Measurements from ENCODE around the gene TAS2R43. TPM values are rescaled to one million over a fixed set of nuclear protein-coding genes. Genes with fewer than 3 reads are reported as not detected.
"Not testable (repeated sequence)": the region's sequence is repeated elsewhere in the genome, so short reads cannot be mapped to it uniquely, and the experiment has no call there.

TAS2R43 gene
- total RNA-seq, 1 donor from 2014 or later, result not detected

DNA sequence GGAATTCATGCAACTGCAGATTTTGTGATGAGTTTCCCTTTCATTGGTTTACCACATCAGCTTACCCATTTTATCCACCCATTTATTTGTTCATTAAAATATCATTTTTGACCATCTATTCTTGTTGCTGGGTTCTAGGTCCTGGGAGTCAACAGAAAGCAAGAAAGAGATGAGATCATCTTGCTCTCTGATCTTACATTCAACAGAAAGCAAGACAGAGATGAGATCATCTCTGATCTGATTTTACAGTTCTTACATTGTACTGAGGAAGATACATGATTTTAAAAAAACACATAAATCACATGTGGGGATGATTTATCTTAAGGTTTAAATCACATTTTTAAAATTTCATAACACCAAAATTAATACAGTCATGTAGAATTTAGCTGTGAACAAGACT, 32.3 kb downstream of the TAS2R43 start:
- intact Hi-C loops (cut with DNase I), result no loop called here
- no peak overlapping the region for H3K4me3 ChIP-seq
- no peaks in the 10 kb centered on the region for H3K36me3 ChIP-seq
- H3K9me3 ChIP-seq, result no peaks in the 10 kb centered on the region
- H3K27me3 ChIP-seq (ENCODE audit: low read depth), result no peaks in the 10 kb centered on the region
- ATAC-seq, result no peak
- DNase-seq, result no peak
- H3K27ac ChIP-seq, result no peak overlapping the region
- H3K4me1 ChIP-seq, result no peaks in the 10 kb centered on the region
- TF ChIP-seq, protein P1, sequence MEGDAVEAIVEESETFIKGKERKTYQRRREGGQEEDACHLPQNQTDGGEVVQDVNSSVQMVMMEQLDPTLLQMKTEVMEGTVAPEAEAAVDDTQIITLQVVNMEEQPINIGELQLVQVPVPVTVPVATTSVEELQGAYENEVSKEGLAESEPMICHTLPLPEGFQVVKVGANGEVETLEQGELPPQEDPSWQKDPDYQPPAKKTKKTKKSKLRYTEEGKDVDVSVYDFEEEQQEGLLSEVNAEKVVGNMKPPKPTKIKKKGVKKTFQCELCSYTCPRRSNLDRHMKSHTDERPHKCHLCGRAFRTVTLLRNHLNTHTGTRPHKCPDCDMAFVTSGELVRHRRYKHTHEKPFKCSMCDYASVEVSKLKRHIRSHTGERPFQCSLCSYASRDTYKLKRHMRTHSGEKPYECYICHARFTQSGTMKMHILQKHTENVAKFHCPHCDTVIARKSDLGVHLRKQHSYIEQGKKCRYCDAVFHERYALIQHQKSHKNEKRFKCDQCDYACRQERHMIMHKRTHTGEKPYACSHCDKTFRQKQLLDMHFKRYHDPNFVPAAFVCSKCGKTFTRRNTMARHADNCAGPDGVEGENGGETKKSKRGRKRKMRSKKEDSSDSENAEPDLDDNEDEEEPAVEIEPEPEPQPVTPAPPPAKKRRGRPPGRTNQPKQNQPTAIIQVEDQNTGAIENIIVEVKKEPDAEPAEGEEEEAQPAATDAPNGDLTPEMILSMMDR (IDR thresholded peaks at IDR 0.05), result no peak

DNA sequence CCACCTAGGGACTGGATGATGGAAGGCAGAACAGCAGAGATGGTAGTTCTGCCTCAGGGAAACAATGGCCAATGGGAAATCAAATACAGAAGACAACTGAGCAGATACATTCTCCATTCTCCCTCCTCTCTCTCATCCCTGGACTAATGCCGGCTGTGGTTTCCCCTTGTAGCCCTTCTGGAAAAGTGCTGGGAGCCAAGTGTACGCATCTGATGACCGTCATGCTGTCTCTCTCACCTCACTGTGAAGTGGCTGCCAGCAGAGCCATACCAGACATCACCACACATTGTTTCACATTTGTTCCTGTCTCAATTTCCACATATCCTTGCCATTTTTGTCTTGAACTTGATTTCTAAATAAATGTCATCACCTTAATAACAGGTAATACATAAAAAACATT, 33.1 kb downstream of the TAS2R43 start:
- H3K36me3 ChIP-seq, result no peaks in the 10 kb centered on the region
- H3K4me3 ChIP-seq, result no peak overlapping the region
- TF ChIP-seq, protein P1 (IDR thresholded peaks at IDR 0.05), result no peak
- H3K27ac ChIP-seq, result no peak overlapping the region
- no peaks in the 10 kb centered on the region for H3K27me3 ChIP-seq (ENCODE audit: low read depth)
- H3K9me3 ChIP-seq, result no peaks in the 10 kb centered on the region
- ATAC-seq, result no peak
- DNase-seq, result no peak
- H3K4me1 ChIP-seq, result no peaks in the 10 kb centered on the region
- intact Hi-C loops (cut with DNase I), result no loop called here

- H3K36me3 ChIP-seq, result no peaks in the 10 kb centered on the region
- ATAC-seq (no peak), DNase-seq (no peak)
- no peak overlapping the region for H3K27ac ChIP-seq
- TF ChIP-seq, protein P1 (IDR thresholded peaks at IDR 0.05), result no peak
- H3K4me3 ChIP-seq, result no peak overlapping the region
- H3K4me1 ChIP-seq, result no peaks in the 10 kb centered on the region
- intact Hi-C loops (cut with DNase I), result no loop called here
- no peaks in the 10 kb centered on the region for H3K27me3 ChIP-seq (ENCODE audit: low read depth)
- peaks cover 2% of the 10 kb centered on the region for H3K9me3 ChIP-seq
Measured at GRCh38 chr12:11055306-11055705, 36.8 kb downstream of the TAS2R43 start.

DNA sequence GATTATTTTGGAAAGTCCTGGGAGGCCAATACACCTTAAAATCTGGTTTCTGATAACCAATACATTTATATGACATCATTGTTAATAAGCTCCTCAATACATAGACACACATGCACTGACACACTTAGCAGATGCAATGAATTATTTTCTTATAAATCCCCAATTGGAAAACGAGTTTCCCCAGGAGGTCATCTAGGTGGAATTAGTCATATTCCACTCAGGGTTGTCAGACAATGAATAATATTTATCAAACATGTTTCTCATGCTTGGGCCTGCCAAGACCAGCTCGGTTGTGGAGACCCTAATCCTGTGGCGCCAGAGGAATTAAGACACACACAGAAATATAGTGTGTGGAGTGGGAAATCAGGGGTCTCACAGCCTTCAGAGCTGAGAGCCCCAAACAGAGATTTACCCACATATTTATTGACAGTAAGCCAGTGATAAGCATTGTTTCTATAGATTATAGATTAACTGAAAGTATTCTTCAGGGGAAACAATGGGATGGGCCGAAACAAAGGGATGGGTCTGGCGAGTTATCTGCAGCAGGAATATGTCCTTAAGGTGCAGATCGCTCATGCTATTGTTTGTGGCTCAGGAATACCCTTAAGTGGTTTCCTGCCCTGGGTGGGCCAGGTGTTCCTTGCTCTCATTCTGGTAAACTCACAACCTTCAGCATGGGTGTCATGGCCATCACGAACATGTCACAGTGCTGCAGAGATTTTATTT, 42.1 kb downstream of the TAS2R43 start:
- intact Hi-C loops (cut with DNase I); H3K27me3 ChIP-seq (ENCODE audit: low read depth): not testable (repeated sequence)

GRCh38 chr12:11041366-11041765, 50.7 kb downstream of the TAS2R43 start:
- H3K4me1 ChIP-seq; DNase-seq; ATAC-seq; H3K4me3 ChIP-seq; H3K9me3 ChIP-seq; intact Hi-C loops (cut with DNase I); H3K36me3 ChIP-seq; H3K27me3 ChIP-seq (ENCODE audit: low read depth); H3K27ac ChIP-seq: not testable (repeated sequence)

More for the DNA sequence above, 42.1 kb downstream of the TAS2R43 start:
- H3K9me3 ChIP-seq, ATAC-seq, DNase-seq, H3K4me1 ChIP-seq, H3K27ac ChIP-seq, H3K36me3 ChIP-seq, H3K4me3 ChIP-seq: not testable (repeated sequence)

Other genes with a start within 250 kb of the TAS2R43 start
- gene PRR4, start 242.8 kb downstream of the TAS2R43 start, total RNA-seq, result 1.7 TPM
- 13.9 TPM for gene PRH1, start 208.1 kb downstream of the TAS2R43 start, total RNA-seq
- gene TAS2R13, start 182.8 kb downstream of the TAS2R43 start, total RNA-seq, result 0.92 TPM
- gene PRH2, start 163.1 kb downstream of the TAS2R43 start, total RNA-seq, result not detected
- gene TAS2R14, start 153.1 kb downstream of the TAS2R43 start, total RNA-seq, result 1.2 TPM
- gene TAS2R50, start 105.4 kb downstream of the TAS2R43 start, total RNA-seq, result 0.50 TPM
- gene TAS2R20, start 94.0 kb downstream of the TAS2R43 start, total RNA-seq, result 1.3 TPM
- 2.8 TPM for gene TAS2R19, start 69.7 kb downstream of the TAS2R43 start, total RNA-seq
- 1.9 TPM for gene TAS2R31, start 60.9 kb downstream of the TAS2R43 start, total RNA-seq
- 1.7 TPM for gene TAS2R46, start 30.0 kb downstream of the TAS2R43 start, total RNA-seq
- 3.9 TPM for gene TAS2R30, start 42.3 kb upstream of the TAS2R43 start, total RNA-seq
- gene SMIM10L1, start 78.9 kb upstream of the TAS2R43 start, total RNA-seq, result 8.4 TPM
- not detected for gene TAS2R42, start 94.6 kb upstream of the TAS2R43 start, total RNA-seq
- gene PRB3, start 177.4 kb upstream of the TAS2R43 start, total RNA-seq, result not detected
- not detected for gene PRB4, start 218.1 kb upstream of the TAS2R43 start, total RNA-seq